Osteoblast (primary cell): Measurements from ENCODE around the gene OR6K6. TPM values are rescaled to one million over a fixed set of nuclear protein-coding genes. Genes with fewer than 3 reads are reported as not detected.
A peak's percentile ranks its signal among the peaks of the same experiment; 100 is the strongest.

Source experiments
- DNase-seq: peaks from one replicate; pipeline ENCODE4 v3.0.0; 2011; ENCODE audit warnings: low spot score, mixed read lengths; ENCODE audit not compliant: insufficient read length; ENCODE audit errors: missing footprints
- H2AFZ ChIP-seq: 2 replicates; pipeline ENCODE4 v1.6.0; 2011; ENCODE audit warnings: mild to moderate bottlenecking, low read length
- H3K27ac ChIP-seq: 2 replicates; pipeline ENCODE4 v1.5.1; 2011; ENCODE audit warnings: mild to moderate bottlenecking, low read depth, low read length, moderate library complexity
- H3K27me3 ChIP-seq: 2 replicates; pipeline ENCODE4 v1.6.0; 2012; ENCODE audit warnings: mild to moderate bottlenecking, control low read depth, inconsistent platforms, low read length, moderate library complexity; ENCODE audit not compliant: insufficient read depth
- H3K36me3 ChIP-seq: 2 replicates; pipeline ENCODE4 v1.5.1; 2011; ENCODE audit warnings: mild to moderate bottlenecking, low read length, control low read depth, moderate library complexity; ENCODE audit not compliant: insufficient read depth
- H3K4me1 ChIP-seq: 2 replicates; pipeline ENCODE4 v1.5.1; 2011; ENCODE audit warnings: mild to moderate bottlenecking, low read length, control low read depth, moderate library complexity; ENCODE audit not compliant: insufficient read depth
- H3K4me2 ChIP-seq: 2 replicates; pipeline ENCODE4 v1.6.0; 2011; ENCODE audit warnings: mild to moderate bottlenecking, low read length; ENCODE audit not compliant: insufficient read depth
- H3K4me3 ChIP-seq: fragments of 200-600 bp; sonication (generic); 3 replicates; pipeline ENCODE4 v1.5.1; 2012; ENCODE audit warnings: mild to moderate bottlenecking, low read length, inconsistent platforms; ENCODE audit not compliant: insufficient read depth
- H3K79me2 ChIP-seq: 2 replicates; pipeline ENCODE4 v1.6.0; 2012; ENCODE audit warnings: mild to moderate bottlenecking, low read length, control low read depth, inconsistent platforms; ENCODE audit not compliant: insufficient read depth
- H3K9me3 ChIP-seq: 2 replicates; pipeline ENCODE4 v1.5.1; 2011; ENCODE audit warnings: low read depth, low read length, control low read depth
- H4K20me1 ChIP-seq: 2 replicates; pipeline ENCODE4 v1.6.0; 2012; ENCODE audit warnings: mild to moderate bottlenecking, low read length, control low read depth; ENCODE audit not compliant: insufficient read depth
- total RNA-seq: library from RNA; depleted of rRNA; stranded (reverse); fragments of >200 nt; gene quantifications from 2 replicates; pipeline ENCODE4 v1.2.3, GENCODE V29; 2012
- TF ChIP-seq, protein P1 (sequence below): IDR thresholded peaks from 2 replicates; pipeline ENCODE4 v1.5.1; 2011; ENCODE audit warnings: mild to moderate bottlenecking, low read depth, low read length, moderate library complexity; ENCODE audit errors: extremely low read depth

OR6K6 gene
- total RNA-seq, 1 donor: not detected

DNA sequence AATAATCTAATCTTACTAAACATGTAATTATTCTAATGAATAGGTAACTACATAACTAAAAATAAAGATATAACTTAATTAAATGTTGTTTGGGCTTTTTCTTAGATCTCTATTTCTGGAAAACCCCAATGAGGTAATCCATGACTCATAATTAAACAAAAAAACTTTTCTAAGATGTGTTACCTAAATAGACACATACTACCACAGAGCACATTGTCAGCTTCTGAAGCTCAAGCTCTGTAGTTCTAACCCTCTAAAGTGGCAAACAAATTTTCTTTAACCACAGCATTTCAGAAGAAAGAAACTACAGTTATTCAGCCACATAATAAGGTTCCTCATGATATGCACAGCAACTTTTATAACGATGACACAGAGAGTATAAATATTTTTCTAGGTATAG is 38.2 kb upstream of the OR6K6 start:
- H2AFZ ChIP-seq: no peak overlapping the region
- no peaks in the 10 kb centered on the region for H3K9me3 ChIP-seq
- DNase-seq: no peak
- no peaks in the 10 kb centered on the region for H3K36me3 ChIP-seq
- no peaks in the 10 kb centered on the region for H3K27me3 ChIP-seq
- no peaks in the 10 kb centered on the region for H4K20me1 ChIP-seq
- TF ChIP-seq, protein P1, sequence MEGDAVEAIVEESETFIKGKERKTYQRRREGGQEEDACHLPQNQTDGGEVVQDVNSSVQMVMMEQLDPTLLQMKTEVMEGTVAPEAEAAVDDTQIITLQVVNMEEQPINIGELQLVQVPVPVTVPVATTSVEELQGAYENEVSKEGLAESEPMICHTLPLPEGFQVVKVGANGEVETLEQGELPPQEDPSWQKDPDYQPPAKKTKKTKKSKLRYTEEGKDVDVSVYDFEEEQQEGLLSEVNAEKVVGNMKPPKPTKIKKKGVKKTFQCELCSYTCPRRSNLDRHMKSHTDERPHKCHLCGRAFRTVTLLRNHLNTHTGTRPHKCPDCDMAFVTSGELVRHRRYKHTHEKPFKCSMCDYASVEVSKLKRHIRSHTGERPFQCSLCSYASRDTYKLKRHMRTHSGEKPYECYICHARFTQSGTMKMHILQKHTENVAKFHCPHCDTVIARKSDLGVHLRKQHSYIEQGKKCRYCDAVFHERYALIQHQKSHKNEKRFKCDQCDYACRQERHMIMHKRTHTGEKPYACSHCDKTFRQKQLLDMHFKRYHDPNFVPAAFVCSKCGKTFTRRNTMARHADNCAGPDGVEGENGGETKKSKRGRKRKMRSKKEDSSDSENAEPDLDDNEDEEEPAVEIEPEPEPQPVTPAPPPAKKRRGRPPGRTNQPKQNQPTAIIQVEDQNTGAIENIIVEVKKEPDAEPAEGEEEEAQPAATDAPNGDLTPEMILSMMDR: no peak
- H3K4me1 ChIP-seq: no peaks in the 10 kb centered on the region
- H3K4me2 ChIP-seq: no peak overlapping the region
- no peak overlapping the region for H3K4me3 ChIP-seq
- H3K79me2 ChIP-seq: no peaks in the 10 kb centered on the region
- no peak overlapping the region for H3K27ac ChIP-seq

- H4K20me1 ChIP-seq: no peaks in the 10 kb centered on the region
- TF ChIP-seq, protein P1: no peak
- DNase-seq: peak; percentile 51
- no peaks in the 10 kb centered on the region for H3K27me3 ChIP-seq
- no peaks in the 10 kb centered on the region for H3K36me3 ChIP-seq
- H2AFZ ChIP-seq: no peak overlapping the region
- no peak overlapping the region for H3K4me3 ChIP-seq
- no peak overlapping the region for H3K27ac ChIP-seq
- no peaks in the 10 kb centered on the region for H3K4me1 ChIP-seq
- no peak overlapping the region for H3K4me2 ChIP-seq
- no peaks in the 10 kb centered on the region for H3K9me3 ChIP-seq
- H3K79me2 ChIP-seq: no peaks in the 10 kb centered on the region
Measured at GRCh38 chr1:158717344-158717743, 37.2 kb upstream of the OR6K6 start.

DNA sequence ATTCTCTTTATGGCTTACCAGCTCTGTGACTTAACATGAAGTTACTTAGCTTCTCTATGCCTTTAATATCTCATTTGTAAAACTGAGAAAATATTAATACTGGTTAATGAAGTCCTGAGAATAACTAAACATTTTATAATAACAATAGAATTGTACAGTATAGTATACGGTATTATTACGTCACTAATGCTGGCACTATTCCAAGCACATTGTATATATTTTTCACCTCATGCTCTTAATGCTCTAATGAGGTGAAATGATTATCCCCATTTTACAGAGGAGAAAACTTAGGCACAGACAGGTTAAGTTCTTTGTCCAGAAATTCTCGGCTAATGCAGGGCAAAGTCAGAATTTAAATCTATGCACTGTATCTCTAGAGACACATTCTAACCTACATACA is 34.9 kb upstream of the OR6K6 start:
- no peak overlapping the region for H2AFZ ChIP-seq
- no peaks in the 10 kb centered on the region for H4K20me1 ChIP-seq
- H3K4me3 ChIP-seq: no peak overlapping the region
- no peaks in the 10 kb centered on the region for H3K27me3 ChIP-seq
- DNase-seq: no peak
- H3K4me2 ChIP-seq: no peak overlapping the region
- H3K27ac ChIP-seq: no peak overlapping the region
- TF ChIP-seq, protein P1: no peak
- H3K4me1 ChIP-seq: no peaks in the 10 kb centered on the region
- no peaks in the 10 kb centered on the region for H3K36me3 ChIP-seq
- no peaks in the 10 kb centered on the region for H3K9me3 ChIP-seq
- H3K79me2 ChIP-seq: no peaks in the 10 kb centered on the region

- Histone ChIP-seq H3K4me3 (no peak within 1 kb of the TSS), H3K4me2 (no peak within 1 kb of the TSS), H3K9me3 (no peaks in the 10 kb centered on the region), H3K27ac (no peak within 1 kb of the TSS), H3K27me3 (no peaks in the 10 kb centered on the region), H4K20me1 (no peaks in the 10 kb centered on the region), H3K79me2 (no peaks in the 10 kb centered on the region), H2AFZ (no peak within 1 kb of the TSS), H3K36me3 (no peaks in the 10 kb centered on the region), H3K4me1 (no peaks in the 10 kb centered on the region)
- TF ChIP-seq, protein P1: no peak
- DNase-seq: no peak
Measured at GRCh38 chr1:158720620-158721019, 33.9 kb upstream of the OR6K6 start, which contains the start of gene OR6K3. OR6K3 (minus strand) TSS chr1:158720720; CDS start chr1:158718115, 2,605 bp downstream.
